LNCaP clone FGC (cell line): ENCODE data around the gene PBX2.

Experiments used
- DNase-seq: peaks from one replicate; pipeline ENCODE4 v3.0.0-alpha.2; 2011; ENCODE audit warnings: low read depth
- H3K4me3 ChIP-seq: 2 replicates; pipeline ENCODE4 v1.5.1; 2011; ENCODE audit warnings: mild to moderate bottlenecking, low read depth, low read length, control low read depth
- CTCF ChIP-seq: IDR thresholded peaks from 2 replicates; pipeline ENCODE4 v1.5.1; 2012; ENCODE audit warnings: mild to moderate bottlenecking; ENCODE audit not compliant: control insufficient read depth, insufficient read depth; ENCODE audit errors: extremely low read depth

PBX2 gene

DNA sequence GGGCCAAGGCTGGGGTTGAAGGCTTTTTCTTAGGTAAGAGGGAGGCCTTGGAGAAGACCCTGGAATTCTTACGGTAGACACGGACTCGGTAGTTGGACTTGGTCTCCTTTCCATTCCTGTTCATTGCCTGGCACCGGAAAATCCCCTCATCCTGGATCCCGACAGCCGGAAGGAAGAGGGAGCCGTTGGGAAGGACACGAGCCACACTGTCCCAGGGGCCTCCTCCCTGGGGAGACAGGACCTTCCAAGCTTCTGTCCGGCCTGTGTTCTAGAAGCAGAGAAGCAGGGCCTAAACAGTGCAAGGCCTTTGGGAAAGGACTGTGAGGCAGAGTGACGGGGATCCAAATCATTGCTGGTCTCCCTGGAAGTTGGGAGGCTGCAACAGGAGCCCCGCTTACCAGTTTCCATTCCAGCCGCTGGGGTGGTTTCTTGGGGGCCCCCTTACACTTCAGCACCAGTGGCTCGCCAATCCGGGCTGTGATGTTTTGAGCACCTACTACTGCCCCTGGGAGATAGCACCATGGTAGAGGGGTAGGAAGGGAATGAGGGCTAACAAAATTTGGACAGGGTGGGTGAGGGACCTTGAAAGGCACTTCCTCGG lies 6.4 kb downstream of the PBX2 start:
- no peak overlapping the region for H3K4me3 ChIP-seq
- TF ChIP-seq CTCF = no peak

DNA sequence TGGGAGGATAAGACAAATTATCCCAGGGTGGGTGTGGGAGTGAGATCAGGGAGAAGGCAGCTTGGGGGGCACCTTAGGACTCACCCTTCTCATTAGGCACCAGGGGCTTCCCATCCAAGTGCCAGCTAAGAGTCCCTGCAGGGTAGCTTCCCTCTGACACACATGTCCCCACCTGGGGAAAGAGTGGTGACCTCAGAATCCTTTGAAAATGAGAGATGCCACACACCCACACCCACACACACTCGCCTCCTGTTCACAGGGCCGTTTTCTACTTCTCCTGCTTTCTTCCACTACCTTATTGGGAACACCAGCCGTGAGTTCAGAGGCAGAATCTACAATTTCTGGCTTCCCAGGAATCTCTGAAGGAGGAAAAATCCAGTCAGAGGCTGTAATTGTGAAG lies 7.0 kb downstream of the PBX2 start:
- no peak overlapping the region for H3K4me3 ChIP-seq
- no peak for TF ChIP-seq CTCF
- DNase-seq = no peak

More for the DNA sequence above, 6.4 kb downstream of the PBX2 start:
- DNase-seq = no peak

- no peak for DNase-seq
- no peak for TF ChIP-seq CTCF
- no peak overlapping the region for H3K4me3 ChIP-seq
Observed at GRCh38 chr6:32182555-32182981, 7.4 kb downstream of the PBX2 start.

DNA sequence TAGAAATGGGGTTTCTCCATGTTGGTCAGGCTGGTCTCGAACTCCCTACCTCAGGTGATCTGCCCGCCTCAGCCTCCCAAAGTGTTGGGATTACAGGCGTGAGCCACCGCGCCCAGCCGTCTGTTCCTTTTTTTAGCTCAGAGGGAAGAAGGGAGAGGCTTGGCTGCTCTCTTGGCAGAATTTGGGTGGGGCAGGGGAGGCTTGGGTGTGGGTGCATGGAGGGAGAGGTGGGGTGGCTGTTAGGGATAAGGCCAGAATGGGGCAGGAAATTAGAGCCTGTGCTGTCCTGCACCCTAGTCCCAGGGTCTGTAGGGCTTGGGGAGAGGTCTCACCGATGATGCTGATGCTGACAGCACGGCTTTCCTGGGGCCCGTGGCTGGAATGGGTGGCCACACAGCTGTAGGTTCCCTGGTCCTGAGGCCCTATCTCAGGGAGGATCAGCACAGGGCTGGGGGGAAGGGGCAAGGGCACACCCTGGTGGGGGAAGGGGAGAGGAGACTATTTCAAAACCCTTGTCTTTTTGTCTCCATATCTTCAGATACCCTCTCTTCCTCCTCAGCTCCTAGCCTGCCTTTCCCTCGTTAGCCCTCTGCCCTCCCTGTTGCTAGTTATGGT lies 8.0 kb downstream of the PBX2 start:
- no peak overlapping the region for H3K4me3 ChIP-seq
- no peak for DNase-seq
- TF ChIP-seq CTCF = no peak

DNA sequence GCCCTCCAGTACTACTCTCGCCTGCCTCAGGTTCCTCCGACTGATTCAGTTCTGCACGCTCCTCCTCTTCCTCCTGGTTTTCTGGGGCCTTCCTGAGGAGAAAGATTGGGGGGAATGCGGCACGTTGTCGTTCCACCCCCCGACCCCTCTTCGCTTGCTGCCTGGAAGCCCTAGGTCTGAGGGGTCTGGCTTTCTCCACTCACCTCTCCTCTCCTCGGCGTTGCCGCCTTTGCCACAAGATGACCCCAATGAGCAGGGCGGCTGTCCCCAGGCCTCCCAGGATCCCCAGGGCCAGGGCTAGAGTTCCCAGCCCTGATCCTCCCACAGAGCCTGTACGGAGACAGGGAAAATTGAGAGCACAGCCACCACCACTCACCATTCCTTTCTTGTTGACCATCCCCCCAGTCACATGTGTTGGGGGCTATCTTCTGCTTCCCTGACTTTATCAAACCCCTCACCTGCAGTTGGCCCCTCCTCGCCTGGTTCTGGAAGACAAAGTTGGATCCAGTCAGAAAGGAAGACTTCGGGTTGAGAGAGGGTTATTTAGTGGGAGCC lies 8.8 kb downstream of the PBX2 start:
- no peak for TF ChIP-seq CTCF
- no peak for DNase-seq
- H3K4me3 ChIP-seq = no peak overlapping the region

- TF ChIP-seq CTCF = no peak
- H3K4me3 ChIP-seq = no peak overlapping the region
- DNase-seq = no peak
Observed at GRCh38 chr6:32179766-32180405, 10.1 kb downstream of the PBX2 start.
